ENCODE results near the gene PDGFA. TPM values are rescaled to one million over a fixed set of nuclear protein-coding genes. Genes with fewer than 3 reads are reported as not detected.
A peak's percentile ranks its signal among the peaks of the same experiment; 100 is the strongest.

Gene PDGFA
- total and polyA plus RNA-seq, 5 donors, result 18.3 to 44.3 (median 33.0) TPM

- Histone ChIP-seq H3K4me3 (ENCODE audit: low read length) (no peak overlapping the region), H3K9me3 (ENCODE audit: control insufficient read depth, low read length) (no peaks in the 10 kb centered on the region), H3K27me3 (ENCODE audit: control insufficient read depth, insufficient read depth) (no peaks in the 10 kb centered on the region), H3K27ac (ENCODE audit: low read length) (no peak overlapping the region), H3K4me1 (ENCODE audit: control insufficient read depth, insufficient read depth, low read length) (peaks cover 4% of the 10 kb centered on the region)
- intact Hi-C loops (cut with DNase I), result no loop called here
- ATAC-seq (no peak), DNase-seq (no peak)
- 87% methylated on average over 5 of the region's 5 CpGs for WGBS
Observed at GRCh38 chr7:467856-468545, 51.6 kb downstream of the PDGFA start.

DNA sequence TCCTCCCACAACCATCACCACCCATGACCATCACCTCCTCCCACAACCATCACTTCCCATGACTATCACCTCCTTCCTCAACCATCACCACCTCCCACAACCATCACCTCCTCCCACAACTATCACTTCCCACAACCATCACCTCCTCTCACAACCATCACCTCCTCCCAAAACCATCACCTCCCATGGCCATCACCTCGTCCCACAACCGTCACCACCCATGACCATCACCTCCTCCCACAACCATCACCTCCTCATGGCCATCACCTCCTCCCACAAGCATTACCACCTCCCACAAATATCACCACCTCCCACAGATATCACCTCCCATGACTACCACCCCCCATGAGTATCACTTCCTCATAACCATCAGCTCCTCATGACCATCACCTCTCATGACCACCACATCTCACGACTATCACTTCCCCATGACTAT, 52.2 kb downstream of the PDGFA start:
- 86% methylated on average over 3 of the region's 3 CpGs for WGBS
- Histone ChIP-seq H3K9me3 (ENCODE audit: control insufficient read depth, low read length) (no peaks in the 10 kb centered on the region), H3K4me3 (ENCODE audit: low read length) (no peak overlapping the region), H3K27ac (ENCODE audit: low read length) (no peak overlapping the region), H3K4me1 (ENCODE audit: control insufficient read depth, insufficient read depth, low read length) (peaks cover 4% of the 10 kb centered on the region), H3K27me3 (ENCODE audit: control insufficient read depth, insufficient read depth) (no peaks in the 10 kb centered on the region)
- ATAC-seq, result no peak
- no peak for DNase-seq
- intact Hi-C loops (cut with DNase I), result no loop called here

- 93% methylated on average over 9 of the region's 9 CpGs for WGBS
- intact Hi-C loops (cut with DNase I), result no loop called here
Observed at GRCh38 chr7:466465-467191, 53.0 kb downstream of the PDGFA start.

DNA sequence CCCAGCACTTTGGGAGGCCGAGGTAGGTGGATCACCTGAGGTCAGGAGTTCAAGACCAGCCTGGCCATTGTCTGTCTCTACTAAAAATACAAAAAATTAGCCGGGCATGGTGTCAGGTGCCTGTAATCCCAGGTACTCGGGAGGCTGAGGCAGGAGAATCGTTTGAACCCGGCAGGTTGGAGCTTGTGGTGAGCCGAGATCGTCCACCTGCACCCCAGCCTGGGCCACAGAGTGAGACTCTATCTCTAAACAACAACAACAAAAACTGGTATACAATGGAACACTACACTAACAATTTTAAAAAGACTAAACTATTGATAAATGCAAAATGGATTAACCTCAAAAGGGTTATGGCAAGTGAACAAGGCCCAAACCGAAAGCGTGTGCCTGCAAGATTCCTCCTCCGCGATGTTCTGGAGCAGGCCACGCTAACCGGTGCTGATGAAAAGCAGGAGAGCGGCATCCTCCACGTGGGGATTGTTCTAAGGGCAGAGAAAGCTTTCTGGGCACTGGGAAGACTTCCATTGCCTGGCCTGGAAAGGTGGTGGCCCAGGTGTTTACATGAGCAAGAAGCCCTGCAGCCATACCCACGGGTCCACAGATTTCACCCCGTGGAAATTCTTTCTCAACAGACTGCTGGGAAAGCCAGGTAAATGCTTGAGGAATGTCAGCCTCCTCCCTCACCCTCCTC, 53.8 kb downstream of the PDGFA start:
- H3K4me3 ChIP-seq (ENCODE audit: low read length), result no peak overlapping the region
- no peak overlapping the region for H3K27ac ChIP-seq (ENCODE audit: low read length)
- H3K9me3 ChIP-seq (ENCODE audit: control insufficient read depth, low read length), result no peaks in the 10 kb centered on the region
- 92% methylated on average over 17 of the region's 17 CpGs for WGBS
- no peak for ATAC-seq
- no peaks in the 10 kb centered on the region for H3K27me3 ChIP-seq (ENCODE audit: control insufficient read depth, insufficient read depth)
- intact Hi-C loops (cut with DNase I), result no loop called here
- no peaks in the 10 kb centered on the region for H3K4me1 ChIP-seq (ENCODE audit: control insufficient read depth, insufficient read depth, low read length)
- DNase-seq, result peak in 1 of 3 donors; percentile 29

More at GRCh38 chr7:466465-467191, 53.0 kb downstream of the PDGFA start:
- Histone ChIP-seq H3K27ac (ENCODE audit: low read length) (no peak overlapping the region), H3K27me3 (ENCODE audit: control insufficient read depth, insufficient read depth) (no peaks in the 10 kb centered on the region), H3K9me3 (ENCODE audit: control insufficient read depth, low read length) (no peaks in the 10 kb centered on the region), H3K4me1 (ENCODE audit: control insufficient read depth, insufficient read depth, low read length) (peaks cover 3% of the 10 kb centered on the region), H3K4me3 (ENCODE audit: low read length) (no peak overlapping the region)
- DNase-seq, result peak in 1 of 3 donors; percentile 25
- no peak for ATAC-seq

- no peaks in the 10 kb centered on the region for H3K9me3 ChIP-seq (ENCODE audit: control insufficient read depth, low read length)
- 38% methylated on average over 34 of the region's 34 CpGs for WGBS
- no peaks in the 10 kb centered on the region for H3K4me1 ChIP-seq (ENCODE audit: control insufficient read depth, insufficient read depth, low read length)
- ATAC-seq (peak in 1 of 2 donors; percentile 10), DNase-seq (peak in 2 of 3 donors; percentile 74 to 81)
- intact Hi-C loops (cut with DNase I), result no loop called here
- no peak overlapping the region for H3K4me3 ChIP-seq (ENCODE audit: low read length)
- H3K27ac ChIP-seq (ENCODE audit: low read length), result no peak overlapping the region
- no peaks in the 10 kb centered on the region for H3K27me3 ChIP-seq (ENCODE audit: control insufficient read depth, insufficient read depth)
Observed at GRCh38 chr7:464454-465401, 54.9 kb downstream of the PDGFA start.

DNA sequence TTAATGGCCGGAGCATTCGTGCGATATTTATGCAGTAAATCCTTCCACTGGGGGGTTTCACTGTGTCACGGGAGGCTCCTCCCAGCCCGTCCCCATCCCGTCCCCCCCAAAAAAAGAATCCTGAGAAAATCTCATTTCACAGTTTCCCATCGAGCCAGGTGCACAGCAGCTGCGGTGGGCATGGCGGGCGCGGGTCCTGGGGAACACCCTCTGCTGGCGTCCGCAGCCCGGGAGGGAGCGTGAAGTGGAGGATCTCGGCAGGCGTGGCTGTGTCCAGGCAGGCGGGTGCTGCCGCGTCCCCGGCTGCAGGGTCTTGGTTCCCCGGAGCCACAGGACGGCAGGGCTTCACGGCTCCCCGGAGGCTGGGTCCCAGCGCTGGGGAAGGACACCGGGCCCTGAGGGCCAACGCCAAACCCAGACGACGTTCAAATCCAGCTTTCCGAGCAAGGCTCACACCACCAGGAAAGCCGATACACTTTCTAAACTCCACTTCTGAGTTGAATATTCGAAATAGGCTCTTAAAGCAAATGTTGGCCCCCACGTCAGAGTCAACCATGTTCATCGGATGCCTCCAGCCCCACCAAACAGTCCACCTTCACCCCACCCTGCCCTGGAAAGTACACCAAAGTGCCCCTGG, 55.7 kb downstream of the PDGFA start:
- no peaks in the 10 kb centered on the region for H3K9me3 ChIP-seq (ENCODE audit: control insufficient read depth, low read length)
- ATAC-seq (no peak), DNase-seq (peak in 2 of 3 donors; percentile 34 to 58)
- no peak overlapping the region for H3K27ac ChIP-seq (ENCODE audit: low read length)
- intact Hi-C loops (cut with DNase I), result no loop called here
- H3K27me3 ChIP-seq (ENCODE audit: control insufficient read depth, insufficient read depth), result no peaks in the 10 kb centered on the region
- H3K4me1 ChIP-seq (ENCODE audit: control insufficient read depth, insufficient read depth, low read length), result no peaks in the 10 kb centered on the region
- 91% methylated on average over 35 of the region's 35 CpGs for WGBS
- no peak overlapping the region for H3K4me3 ChIP-seq (ENCODE audit: low read length)

- ATAC-seq, result no peak
- no peaks in the 10 kb centered on the region for H3K9me3 ChIP-seq (ENCODE audit: control insufficient read depth, low read length)
- WGBS, result 95% methylated on average over 36 of the region's 36 CpGs
- H3K4me1 ChIP-seq (ENCODE audit: control insufficient read depth, insufficient read depth, low read length), result no peaks in the 10 kb centered on the region
- H3K4me3 ChIP-seq (ENCODE audit: low read length), result no peak overlapping the region
- H3K27me3 ChIP-seq (ENCODE audit: control insufficient read depth, insufficient read depth), result no peaks in the 10 kb centered on the region
- intact Hi-C loops (cut with DNase I), result no loop called here
- peak in 2 of 3 donors; percentile 13 to 25 for DNase-seq
- no peak overlapping the region for H3K27ac ChIP-seq (ENCODE audit: low read length)
Observed at GRCh38 chr7:463362-463781, 56.3 kb downstream of the PDGFA start.

DNA sequence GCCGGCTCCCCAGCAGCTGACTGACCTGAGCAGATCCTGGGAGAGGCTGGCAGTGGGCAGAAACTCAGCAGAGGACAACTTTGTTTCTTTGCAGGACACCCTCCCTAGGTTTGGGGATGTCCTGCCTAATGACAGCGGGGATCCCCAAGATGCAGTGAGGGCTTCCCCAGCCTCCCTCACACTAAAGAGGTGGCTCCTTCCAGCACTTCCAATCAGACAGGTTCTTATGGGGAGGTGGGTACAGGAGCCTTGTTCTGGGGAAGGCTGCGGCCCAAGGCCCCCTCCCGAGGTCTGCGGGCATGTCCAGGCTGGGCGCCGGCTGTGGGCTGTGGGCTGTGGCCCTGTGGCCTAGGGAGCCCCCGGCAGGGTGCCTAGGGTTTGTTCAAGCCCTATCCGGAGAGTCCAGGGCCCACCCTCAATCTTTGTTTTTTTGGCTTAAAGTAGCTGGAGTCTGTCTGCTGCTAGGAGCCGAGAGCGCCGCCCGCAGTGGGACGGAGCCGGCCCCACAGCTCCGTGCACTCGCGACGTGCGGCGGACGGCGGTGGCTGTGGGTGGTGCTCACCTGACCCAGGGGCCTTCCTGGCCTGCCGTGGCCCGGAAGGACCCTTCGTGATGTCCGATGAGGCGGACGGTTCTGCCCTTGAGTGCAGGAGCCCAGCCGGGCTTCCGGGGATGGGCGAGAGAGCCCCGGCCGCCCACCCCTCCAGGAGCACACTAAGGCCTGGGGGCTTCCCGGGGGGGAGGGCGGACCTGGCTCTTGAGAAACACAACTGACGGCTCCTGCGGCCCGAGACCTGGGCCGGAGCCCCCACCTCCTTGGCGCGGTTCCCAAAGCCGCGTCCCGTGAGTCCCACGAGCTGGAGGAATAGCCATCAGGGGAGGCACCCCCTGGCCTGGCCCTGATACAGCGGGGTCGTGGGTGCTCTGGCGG, 57.2 kb downstream of the PDGFA start:
- no peaks in the 10 kb centered on the region for H3K9me3 ChIP-seq (ENCODE audit: control insufficient read depth, low read length)
- 91% methylated on average over 49 of the region's 49 CpGs for WGBS
- ATAC-seq (no peak), DNase-seq (peak in 2 of 3 donors; percentile 42 to 56)
- no peaks in the 10 kb centered on the region for H3K4me1 ChIP-seq (ENCODE audit: control insufficient read depth, insufficient read depth, low read length)
- H3K27me3 ChIP-seq (ENCODE audit: control insufficient read depth, insufficient read depth), result no peaks in the 10 kb centered on the region
- H3K4me3 ChIP-seq (ENCODE audit: low read length), result no peak overlapping the region
- intact Hi-C loops (cut with DNase I), result no loop called here
- no peak overlapping the region for H3K27ac ChIP-seq (ENCODE audit: low read length)

GRCh38 chr7:461453-462172, 58.0 kb downstream of the PDGFA start:
- Histone ChIP-seq H3K9me3 (ENCODE audit: control insufficient read depth, low read length) (no peaks in the 10 kb centered on the region), H3K27ac (ENCODE audit: low read length) (no peak overlapping the region), H3K4me1 (ENCODE audit: control insufficient read depth, insufficient read depth, low read length) (no peaks in the 10 kb centered on the region), H3K4me3 (ENCODE audit: low read length) (no peak overlapping the region), H3K27me3 (ENCODE audit: control insufficient read depth, insufficient read depth) (no peaks in the 10 kb centered on the region)
- peak in 2 of 3 donors; percentile 45 to 56 for DNase-seq
- peak in 1 of 2 donors; percentile 5 for ATAC-seq
- intact Hi-C loops (cut with DNase I), result no loop called here
- WGBS, result 69% methylated on average over 29 of the region's 29 CpGs

Measured in right cardiac atrium (tissue), 5 donors.